ENCODE measurements around the gene RFX8. TPM values are rescaled to one million over a fixed set of nuclear protein-coding genes. Genes with fewer than 3 reads are reported as not detected.

RFX8 gene
- polyA plus RNA-seq, 2 of the 4 experiments (the other 2 are of a cell fraction): not detected

- ChIA-PET CTCF (interaction anchor here (1.0 to 2.4 kb wide), 3 partner anchors 11 to 33 kb away, joined by 3 to 16 read pairs (median 6); partner anchors contain the start of gene CREG2), POLR2A (no interaction called here)
- TF ChIP-seq NFE2L2 (conservative IDR thresholded peaks at IDR 0.05; ENCODE audit: low read length) (no peak), MAZ (IDR thresholded peaks at IDR 0.05; ENCODE audit: borderline replicate concordance, low read depth, low read length) (no peak), CHD2 (IDR thresholded peaks at IDR 0.05; ENCODE audit: low read length, partially characterized antibody) (no peak), KDM5A (IDR thresholded peaks at IDR 0.05) (no peak), RCOR1 (IDR thresholded peaks at IDR 0.05; ENCODE audit: low read depth, low read length) (no peak), MAX (IDR thresholded peaks at IDR 0.05) (no peak), JUNB (IDR thresholded peaks at IDR 0.05) (no peak), SMC3 (IDR thresholded peaks at IDR 0.05) (no peak), RARB (CRISPR knock-in tag; IDR thresholded peaks at IDR 0.05) (no peak), ZSCAN20 (CRISPR knock-in tag; IDR thresholded peaks at IDR 0.05) (no peak), CBX8 (IDR thresholded peaks at IDR 0.05) (no peak)
- TF ChIP-seq, protein P1, sequence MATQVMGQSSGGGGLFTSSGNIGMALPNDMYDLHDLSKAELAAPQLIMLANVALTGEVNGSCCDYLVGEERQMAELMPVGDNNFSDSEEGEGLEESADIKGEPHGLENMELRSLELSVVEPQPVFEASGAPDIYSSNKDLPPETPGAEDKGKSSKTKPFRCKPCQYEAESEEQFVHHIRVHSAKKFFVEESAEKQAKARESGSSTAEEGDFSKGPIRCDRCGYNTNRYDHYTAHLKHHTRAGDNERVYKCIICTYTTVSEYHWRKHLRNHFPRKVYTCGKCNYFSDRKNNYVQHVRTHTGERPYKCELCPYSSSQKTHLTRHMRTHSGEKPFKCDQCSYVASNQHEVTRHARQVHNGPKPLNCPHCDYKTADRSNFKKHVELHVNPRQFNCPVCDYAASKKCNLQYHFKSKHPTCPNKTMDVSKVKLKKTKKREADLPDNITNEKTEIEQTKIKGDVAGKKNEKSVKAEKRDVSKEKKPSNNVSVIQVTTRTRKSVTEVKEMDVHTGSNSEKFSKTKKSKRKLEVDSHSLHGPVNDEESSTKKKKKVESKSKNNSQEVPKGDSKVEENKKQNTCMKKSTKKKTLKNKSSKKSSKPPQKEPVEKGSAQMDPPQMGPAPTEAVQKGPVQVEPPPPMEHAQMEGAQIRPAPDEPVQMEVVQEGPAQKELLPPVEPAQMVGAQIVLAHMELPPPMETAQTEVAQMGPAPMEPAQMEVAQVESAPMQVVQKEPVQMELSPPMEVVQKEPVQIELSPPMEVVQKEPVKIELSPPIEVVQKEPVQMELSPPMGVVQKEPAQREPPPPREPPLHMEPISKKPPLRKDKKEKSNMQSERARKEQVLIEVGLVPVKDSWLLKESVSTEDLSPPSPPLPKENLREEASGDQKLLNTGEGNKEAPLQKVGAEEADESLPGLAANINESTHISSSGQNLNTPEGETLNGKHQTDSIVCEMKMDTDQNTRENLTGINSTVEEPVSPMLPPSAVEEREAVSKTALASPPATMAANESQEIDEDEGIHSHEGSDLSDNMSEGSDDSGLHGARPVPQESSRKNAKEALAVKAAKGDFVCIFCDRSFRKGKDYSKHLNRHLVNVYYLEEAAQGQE (IDR thresholded peaks at IDR 0.05): no peak
- TF ChIP-seq, protein P2, sequence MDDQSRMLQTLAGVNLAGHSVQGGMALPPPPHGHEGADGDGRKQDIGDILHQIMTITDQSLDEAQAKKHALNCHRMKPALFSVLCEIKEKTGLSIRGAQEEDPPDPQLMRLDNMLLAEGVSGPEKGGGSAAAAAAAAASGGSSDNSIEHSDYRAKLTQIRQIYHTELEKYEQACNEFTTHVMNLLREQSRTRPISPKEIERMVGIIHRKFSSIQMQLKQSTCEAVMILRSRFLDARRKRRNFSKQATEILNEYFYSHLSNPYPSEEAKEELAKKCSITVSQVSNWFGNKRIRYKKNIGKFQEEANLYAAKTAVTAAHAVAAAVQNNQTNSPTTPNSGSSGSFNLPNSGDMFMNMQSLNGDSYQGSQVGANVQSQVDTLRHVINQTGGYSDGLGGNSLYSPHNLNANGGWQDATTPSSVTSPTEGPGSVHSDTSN (IDR thresholded peaks at IDR 0.05): no peak
- TF ChIP-seq, protein P3, sequence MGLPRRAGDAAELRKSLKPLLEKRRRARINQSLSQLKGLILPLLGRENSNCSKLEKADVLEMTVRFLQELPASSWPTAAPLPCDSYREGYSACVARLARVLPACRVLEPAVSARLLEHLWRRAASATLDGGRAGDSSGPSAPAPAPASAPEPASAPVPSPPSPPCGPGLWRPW (IDR thresholded peaks at IDR 0.05): no peak
- no peak overlapping the region for H3K27ac ChIP-seq
- H3K4me1 ChIP-seq: no peaks in the 10 kb centered on the region
- H3K4me2 ChIP-seq: no peak overlapping the region
- 65% methylated on average over 9 of the region's 9 CpGs for WGBS (ENCODE audit: missing lambda C conversion rate)
- ATAC-seq (no peak), DNase-seq (ENCODE audit: low read depth in 1 of 2, low spot score in 1 of 2) (no peak), FAIRE-seq (no peak)
- H3K4me3 ChIP-seq: no peak overlapping the region
- H3K9me3 ChIP-seq: no peaks in the 10 kb centered on the region
These were observed 99.3 kb downstream of the RFX8 start for GRCh38 chr2:101375653-101376052.

GRCh38 chr2:101374821-101375561, 99.9 kb downstream of the RFX8 start:
- no peak overlapping the region for H3K4me3 ChIP-seq

More at GRCh38 chr2:101374821-101375561, 99.9 kb downstream of the RFX8 start:
- Histone ChIP-seq H3K27ac (no peak overlapping the region), H3K4me1 (no peaks in the 10 kb centered on the region), H3K9me3 (no peaks in the 10 kb centered on the region), H3K4me2 (no peak overlapping the region)
- 86% methylated on average over 7 of the region's 7 CpGs for WGBS (ENCODE audit: missing lambda C conversion rate)
- POLR2A ChIA-PET: no interaction called here
- FAIRE-seq: no peak
- TF ChIP-seq MAZ (IDR thresholded peaks at IDR 0.05; ENCODE audit: borderline replicate concordance, low read depth, low read length): no peak
- TF ChIP-seq, protein P1 (IDR thresholded peaks at IDR 0.05): no peak
- no peak for TF ChIP-seq NPAS2 (CRISPR knock-in tag; IDR thresholded peaks at IDR 0.05; ENCODE audit: borderline replicate concordance)
- TF ChIP-seq FOSL2 (IDR thresholded peaks at IDR 0.05): no peak
- TF ChIP-seq FOSL2 (CRISPR knock-in tag; IDR thresholded peaks at IDR 0.05): no peak
- TF ChIP-seq TP53 (CRISPR knock-in tag; IDR thresholded peaks at IDR 0.05): no peak
- TF ChIP-seq RNF2 (IDR thresholded peaks at IDR 0.05; ENCODE audit: borderline replicate concordance, low read depth): no peak
- CTCF ChIA-PET: interaction anchor here (1.0 to 2.4 kb wide), 4 partner anchors 12 to 33 kb away, joined by 3 to 16 read pairs (median 9); partner anchors contain the start of gene CREG2
- DNase-seq (ENCODE audit: low read depth in 1 of 2, low spot score in 1 of 2): no peak
- no peak for ATAC-seq
